Embryonic facial prominence (tissue), 1 donor: ENCODE data around the gene HK1.
A peak's percentile ranks its signal among the peaks of the same experiment; 100 is the strongest.
"Not testable (repeated sequence)": the region's sequence is repeated elsewhere in the genome, so short reads cannot be mapped to it uniquely, and the experiment has no call there.

Source experiments
- DNase-seq: peaks from one replicate; pipeline ENCODE4 v3.0.0-alpha.2; 2016; ENCODE audit errors: extremely low spot score

HK1 gene

GRCh38 chr10:69450395-69450794, 172.1 kb downstream of the HK1 start:
- DNase-seq = not testable (repeated sequence)

GRCh38 chr10:69451209-69451783, 173.0 kb downstream of the HK1 start, which contains the start of gene TSPAN15:
Gene TSPAN15, plus strand, starts transcription at chr10:69451465. Its CDS starts 130 bp downstream, at chr10:69451595.
- peak; percentile 16 for DNase-seq
